PC-9 (cell line): ENCODE data around the gene FBXL13. TPM values are rescaled to one million over a fixed set of nuclear protein-coding genes. Genes with fewer than 3 reads are reported as not detected.
"Not testable (repeated sequence)": the region's sequence is repeated elsewhere in the genome, so short reads cannot be mapped to it uniquely, and the experiment has no call there.

ENCODE experiments used
- BruUV-seq: library from RNA; stranded (reverse); fragments of 400-500 nt; replicated peaks from 2 replicates; lab custom pipeline; 2021; lab: Mats Ljungman, UMichigan
- CTCF ChIA-PET: fragments of 300-600 bp; sonication (Branson Sonifier 250); formaldehyde crosslinking; loops from one replicate; lab custom pipeline; 2022; ENCODE audit warnings: antibody characterized with exemption; lab: Charles Lee
- POLR2A ChIA-PET: fragments of 300-600 bp; sonication (Branson Sonifier 250); formaldehyde crosslinking; loops from one replicate; lab custom pipeline; 2022; ENCODE audit warnings: antibody characterized with exemption; ENCODE audit not compliant: unreplicated experiment; lab: Charles Lee
- DNase-seq, 2 experiments: peaks; one replicate each; pipeline versions ENCODE4 v3.0.0 to v3.0.0-alpha.2; 2015 to 2022; ENCODE audit warnings: mixed read lengths in 1 of 2
- H2AFZ ChIP-seq: fragments of 200-600 bp; sonication (generic); 2 replicates; pipeline ENCODE4 v1.8.1; 2017; ENCODE audit warnings: antibody characterized with exemption
- H3F3A ChIP-seq: fragments of 200-600 bp; sonication (generic); 2 replicates; pipeline ENCODE4 v1.8.1; 2017; ENCODE audit warnings: antibody characterized with exemption, mild to moderate bottlenecking, low read depth; ENCODE audit not compliant: insufficient read depth
- H3K27ac ChIP-seq: fragments of 200-600 bp; sonication (generic); 2 replicates; pipeline ENCODE4 v1.6.1; 2016; ENCODE audit warnings: mixed run types
- H3K27me3 ChIP-seq: fragments of 200-600 bp; sonication (generic); 2 replicates; pipeline ENCODE4 v1.6.1; 2016; ENCODE audit warnings: low read depth, mixed run types; ENCODE audit not compliant: insufficient read depth
- H3K36me3 ChIP-seq: fragments of 200-600 bp; sonication (generic); 2 replicates; pipeline ENCODE4 v1.6.1; 2016; ENCODE audit warnings: low read depth, mixed run types
- H3K4me1 ChIP-seq: fragments of 200-600 bp; sonication (generic); replicated peaks from 2 replicates; pipeline ENCODE4 v1.6.1; 2016; ENCODE audit warnings: mixed run types; ENCODE audit not compliant: insufficient read depth
- H3K4me2 ChIP-seq: fragments of 200-600 bp; sonication (generic); 2 replicates; pipeline ENCODE4 v1.6.1; 2017; ENCODE audit warnings: mixed run types
- H3K4me3 ChIP-seq: fragments of 200-600 bp; sonication (generic); 2 replicates; pipeline ENCODE4 v1.6.1; 2016; ENCODE audit warnings: mixed run types
- H3K79me2 ChIP-seq: fragments of 200-600 bp; sonication (generic); 2 replicates; pipeline ENCODE4 v1.6.1; 2017; ENCODE audit warnings: low read depth, mixed run types
- H3K9me2 ChIP-seq: fragments of 200-600 bp; sonication (generic); 2 replicates; pipeline ENCODE4 v1.8.1; 2017; ENCODE audit warnings: mild to moderate bottlenecking; ENCODE audit not compliant: insufficient read depth
- H3K9me3 ChIP-seq: fragments of 200-600 bp; sonication (generic); 2 replicates; pipeline ENCODE4 v1.8.1; 2016; ENCODE audit warnings: low read depth; ENCODE audit not compliant: insufficient read depth
- H4K20me1 ChIP-seq: fragments of 200-600 bp; sonication (generic); 2 replicates; pipeline ENCODE4 v1.8.1; 2017; ENCODE audit not compliant: insufficient read depth
- CTCF ChIP-seq: fragments of 200-600 bp; sonication (generic); conservative IDR thresholded peaks from 2 replicates; pipeline ENCODE4 v1.6.1; 2017; ENCODE audit warnings: mixed run types, antibody characterized with exemption, mild to moderate bottlenecking, moderate library complexity
- EZH2 ChIP-seq: fragments of 200-600 bp; sonication (generic); IDR thresholded peaks from 2 replicates; pipeline ENCODE4 v1.8.0; 2017; ENCODE audit warnings: antibody characterized with exemption, low read depth
- intact Hi-C: fragments of 100-400 bp; cut with micrococcal nuclease; formaldehyde crosslinking; loops from one replicate; pipeline ENCODE4 v1.10.0; 2022; ENCODE audit not compliant: unreplicated experiment
- total RNA-seq: library from RNA; stranded (reverse); gene quantifications from 2 replicates; pipeline ENCODE4 v1.2.3, GENCODE V29; 2021

The FBXL13 gene
- total RNA-seq, 1 experiment from 2014 or later, result 19.4 TPM

- Histone ChIP-seq H3K4me2 (no peak overlapping the region), H2AFZ (no peak overlapping the region), H3K36me3 (no peaks in the 10 kb centered on the region), H3K79me2 (no peaks in the 10 kb centered on the region), H3K27ac (no peak overlapping the region), H3K9me2 (no peaks in the 10 kb centered on the region), H3F3A (no peaks in the 10 kb centered on the region), H3K9me3 (no peaks in the 10 kb centered on the region), H3K4me1 (no peaks in the 10 kb centered on the region), H3K27me3 (no peaks in the 10 kb centered on the region), H3K4me3 (no peak overlapping the region), H4K20me1 (no peaks in the 10 kb centered on the region)
- CTCF ChIA-PET, result no interaction called here
- POLR2A ChIA-PET, result no interaction called here
- no peak for DNase-seq
- intact Hi-C loops, result no loop called here
- no TSS peak for BruUV-seq
- TF ChIP-seq EZH2 (no peak), CTCF (no peak)
Observed at GRCh38 chr7:103058122-103058521, 16.5 kb downstream of the FBXL13 start.

GRCh38 chr7:103056006-103056405 lies 18.6 kb downstream of the FBXL13 start:
- H2AFZ ChIP-seq, H3K9me3 ChIP-seq, POLR2A ChIA-PET, H3K4me3 ChIP-seq, H3K27me3 ChIP-seq, H3K27ac ChIP-seq, CTCF ChIA-PET, H3K9me2 ChIP-seq, intact Hi-C loops, H3K4me1 ChIP-seq, H3K36me3 ChIP-seq, H3K79me2 ChIP-seq, H4K20me1 ChIP-seq, DNase-seq, H3F3A ChIP-seq, H3K4me2 ChIP-seq, BruUV-seq: not testable (repeated sequence)

GRCh38 chr7:103051519-103051918 lies 23.1 kb downstream of the FBXL13 start:
- Histone ChIP-seq H3K27ac (no peak overlapping the region), H3K36me3 (no peaks in the 10 kb centered on the region), H3K4me2 (no peak overlapping the region), H3K9me2 (no peaks in the 10 kb centered on the region), H3K9me3 (peaks cover 13% of the 10 kb centered on the region), H3K27me3 (no peaks in the 10 kb centered on the region), H3K79me2 (no peaks in the 10 kb centered on the region), H3F3A (no peaks in the 10 kb centered on the region), H3K4me1 (no peaks in the 10 kb centered on the region), H4K20me1 (no peaks in the 10 kb centered on the region), H2AFZ (no peak overlapping the region), H3K4me3 (no peak overlapping the region)
- intact Hi-C loops, result no loop called here
- no TSS peak for BruUV-seq
- TF ChIP-seq CTCF (no peak), EZH2 (no peak)
- no peak for DNase-seq
- ChIA-PET CTCF (no interaction called here), POLR2A (no interaction called here)

GRCh38 chr7:103048833-103049232 lies 25.8 kb downstream of the FBXL13 start:
- TF ChIP-seq EZH2 (no peak), CTCF (no peak)
- CTCF ChIA-PET, result no interaction called here

GRCh38 chr7:103041815-103042214 lies 32.8 kb downstream of the FBXL13 start:
- H3K36me3 ChIP-seq, H3K4me2 ChIP-seq, H3F3A ChIP-seq, H3K9me2 ChIP-seq, H3K27ac ChIP-seq, H3K9me3 ChIP-seq, H3K4me3 ChIP-seq, BruUV-seq, POLR2A ChIA-PET, CTCF ChIA-PET, H3K27me3 ChIP-seq, H2AFZ ChIP-seq, DNase-seq, intact Hi-C loops, H4K20me1 ChIP-seq, H3K79me2 ChIP-seq: not testable (repeated sequence)
- peaks cover 16% of the 10 kb centered on the region for H3K4me1 ChIP-seq

More at GRCh38 chr7:103048833-103049232, 25.8 kb downstream of the FBXL13 start:
- H3K36me3 ChIP-seq, result no peaks in the 10 kb centered on the region
- no peak overlapping the region for H3K4me2 ChIP-seq
- H3F3A ChIP-seq, result no peaks in the 10 kb centered on the region
- DNase-seq, result no peak
- H3K79me2 ChIP-seq, result no peaks in the 10 kb centered on the region
- H3K4me3 ChIP-seq, result no peak overlapping the region
- no TSS peak for BruUV-seq
- no peaks in the 10 kb centered on the region for H3K27me3 ChIP-seq
- intact Hi-C loops, result no loop called here
- no peaks in the 10 kb centered on the region for H3K4me1 ChIP-seq
- peaks cover 13% of the 10 kb centered on the region for H3K9me3 ChIP-seq
- H2AFZ ChIP-seq, result no peak overlapping the region
- no peaks in the 10 kb centered on the region for H3K9me2 ChIP-seq
- no peaks in the 10 kb centered on the region for H4K20me1 ChIP-seq
- POLR2A ChIA-PET, result no interaction called here
- no peak overlapping the region for H3K27ac ChIP-seq
